Neuron (in vitro differentiated cells): ENCODE results near the gene FOXP1.

ENCODE experiments used
- H2AFZ ChIP-seq: one replicate; pipeline ENCODE4 v1.6.1; 2013; ENCODE audit warnings: low read depth, mild to moderate bottlenecking, inconsistent platforms, low read length, moderate library complexity
- H3K27me3 ChIP-seq: one replicate; pipeline ENCODE4 v1.6.1; 2013; ENCODE audit warnings: low read length; ENCODE audit not compliant: insufficient read depth
- H3K36me3 ChIP-seq: one replicate; pipeline ENCODE4 v1.6.1; 2013; ENCODE audit warnings: low read length; ENCODE audit not compliant: insufficient read depth
- H3K4me1 ChIP-seq: one replicate; pipeline ENCODE4 v1.6.1; 2013; ENCODE audit warnings: low read length; ENCODE audit not compliant: insufficient read depth
- H3K4me3 ChIP-seq: 2 replicates; pipeline ENCODE4 v1.5.1; 2013; ENCODE audit warnings: mild to moderate bottlenecking, low read length, moderate library complexity
- H3K9me3 ChIP-seq: one replicate; pipeline ENCODE4 v1.6.1; 2013; ENCODE audit warnings: low read length

The FOXP1 gene

DNA sequence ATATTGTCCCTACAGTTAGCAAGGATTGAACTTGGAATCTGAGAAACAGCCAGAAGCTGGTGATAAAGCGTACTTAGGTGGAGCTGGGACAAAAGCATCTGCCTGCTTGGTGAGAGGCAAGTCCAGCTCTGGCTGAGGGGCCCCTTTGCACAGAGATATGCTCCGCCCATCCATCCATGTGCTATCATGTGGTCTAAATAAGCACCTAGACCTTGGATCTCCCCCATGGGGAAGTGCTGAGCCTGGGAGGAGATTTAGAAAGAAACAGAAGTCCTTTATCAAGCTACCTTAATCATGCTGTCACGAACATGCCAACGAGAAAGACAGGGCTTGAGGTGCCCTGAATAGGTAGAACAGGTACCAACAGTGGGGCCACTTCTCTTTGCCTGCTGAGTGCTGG, 369.5 kb downstream of the FOXP1 start:
- Histone ChIP-seq H2AFZ (no peak overlapping the region), H3K27me3 (no peaks in the 10 kb centered on the region), H3K36me3 (no peaks in the 10 kb centered on the region), H3K4me3 (no peak overlapping the region), H3K9me3 (no peaks in the 10 kb centered on the region), H3K4me1 (peaks cover 3% of the 10 kb centered on the region)

DNA sequence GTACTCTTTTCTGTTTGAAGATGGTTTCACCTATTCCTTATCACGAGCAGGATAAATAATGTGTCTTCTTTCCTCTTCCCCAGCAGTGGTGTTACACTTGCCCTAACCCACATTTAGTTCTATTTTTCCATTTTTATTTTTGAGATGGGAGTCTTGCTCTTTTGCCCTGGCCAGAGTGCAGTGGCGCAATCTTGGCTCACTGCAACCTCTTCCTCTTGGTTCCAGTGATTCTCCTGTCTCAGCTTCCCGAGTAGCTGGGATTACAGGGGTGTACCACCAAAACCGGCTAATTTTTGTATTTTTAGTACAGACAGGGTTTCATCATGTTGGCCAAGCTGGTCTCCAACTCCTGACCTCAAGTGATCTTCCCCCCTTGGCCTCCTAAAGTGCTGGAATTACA, 372.4 kb downstream of the FOXP1 start:
- no peaks in the 10 kb centered on the region for H3K27me3 ChIP-seq
- no peaks in the 10 kb centered on the region for H3K36me3 ChIP-seq
- no peaks in the 10 kb centered on the region for H3K9me3 ChIP-seq
- H3K4me3 ChIP-seq = no peak overlapping the region
- no peak overlapping the region for H2AFZ ChIP-seq
- peaks cover 28% of the 10 kb centered on the region for H3K4me1 ChIP-seq

DNA sequence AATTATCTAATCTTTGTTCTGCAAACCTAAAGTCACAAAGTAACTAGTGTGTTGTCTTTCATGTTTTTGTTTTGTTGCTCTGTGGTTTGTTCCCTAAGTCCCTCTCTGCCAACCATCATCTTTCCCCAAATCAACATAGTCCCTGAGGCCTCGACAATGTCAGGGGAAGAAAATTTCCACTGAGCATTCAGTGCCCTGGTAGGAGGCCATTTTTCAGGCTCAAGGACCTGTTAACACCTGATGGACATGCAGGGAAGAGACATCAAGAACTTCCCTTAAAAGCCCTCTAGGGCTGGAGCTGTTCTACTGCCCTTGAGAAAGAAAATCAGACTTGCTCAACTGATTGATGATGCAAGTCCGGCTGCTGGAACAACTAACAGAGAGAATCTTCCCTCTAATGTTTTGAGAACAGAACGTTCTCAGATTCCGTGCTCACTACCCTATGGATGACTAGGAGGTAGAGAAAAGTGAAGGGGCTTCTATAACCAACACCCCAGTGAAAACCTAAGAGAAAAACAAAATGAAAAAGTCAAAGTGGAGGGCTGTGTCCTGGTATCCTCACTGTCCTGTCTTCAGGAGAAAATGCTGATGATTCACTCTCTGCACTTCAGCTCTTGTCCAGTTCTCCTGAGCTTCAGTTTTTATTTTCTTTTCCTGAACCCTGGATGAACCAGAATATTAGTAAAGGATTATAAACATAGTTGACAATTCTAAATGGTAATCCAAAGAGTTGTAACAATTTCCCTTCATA, 373.1 kb downstream of the FOXP1 start:
- H3K36me3 ChIP-seq = no peaks in the 10 kb centered on the region
- H3K4me1 ChIP-seq = peaks cover 28% of the 10 kb centered on the region
- no peak overlapping the region for H3K4me3 ChIP-seq
- no peaks in the 10 kb centered on the region for H3K9me3 ChIP-seq
- no peak overlapping the region for H2AFZ ChIP-seq
- no peaks in the 10 kb centered on the region for H3K27me3 ChIP-seq

DNA sequence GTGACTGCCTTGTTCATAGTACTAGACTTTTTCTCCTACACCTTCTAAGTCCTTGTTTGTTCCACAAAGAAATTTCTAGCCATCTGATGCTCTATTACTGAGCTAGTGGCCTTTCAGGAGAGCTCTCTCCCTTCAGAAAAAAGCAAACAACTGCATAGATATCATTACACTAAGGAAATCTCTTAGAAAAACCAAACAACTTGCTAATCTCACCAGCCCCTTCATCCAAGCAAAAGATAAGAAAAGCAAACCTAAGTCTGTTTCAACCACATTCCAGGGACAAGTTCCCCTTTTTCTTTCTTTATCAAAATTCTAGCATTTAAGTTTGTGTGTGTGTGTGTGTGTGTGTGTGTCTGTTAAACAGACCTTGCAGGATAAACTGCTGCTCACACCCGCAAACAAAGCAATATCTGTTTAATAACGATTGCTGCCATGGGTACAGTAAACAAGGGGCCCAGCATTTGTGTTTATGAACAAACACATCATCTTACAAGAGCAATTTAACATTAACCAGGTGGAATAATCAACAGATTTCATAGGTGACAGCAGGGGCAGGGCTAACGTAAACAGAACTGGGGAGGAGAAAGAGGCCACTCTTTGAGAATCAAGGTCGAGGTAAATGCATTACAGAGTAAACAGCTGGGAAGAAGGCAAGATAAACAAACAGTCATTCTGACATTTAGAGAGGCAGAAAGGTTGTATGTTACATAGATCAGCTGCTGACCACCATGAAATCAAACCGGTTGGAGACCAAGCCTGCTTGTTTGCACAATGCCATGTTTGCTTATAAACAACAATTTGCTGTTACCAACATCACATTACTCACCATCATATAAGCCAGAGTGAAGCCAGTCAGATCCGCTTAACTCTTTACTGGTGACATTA, 375.1 kb downstream of the FOXP1 start:
- Histone ChIP-seq H3K9me3 (no peaks in the 10 kb centered on the region), H3K4me3 (no peak overlapping the region), H2AFZ (no peak overlapping the region), H3K27me3 (no peaks in the 10 kb centered on the region), H3K4me1 (peaks cover 31% of the 10 kb centered on the region), H3K36me3 (no peaks in the 10 kb centered on the region)

DNA sequence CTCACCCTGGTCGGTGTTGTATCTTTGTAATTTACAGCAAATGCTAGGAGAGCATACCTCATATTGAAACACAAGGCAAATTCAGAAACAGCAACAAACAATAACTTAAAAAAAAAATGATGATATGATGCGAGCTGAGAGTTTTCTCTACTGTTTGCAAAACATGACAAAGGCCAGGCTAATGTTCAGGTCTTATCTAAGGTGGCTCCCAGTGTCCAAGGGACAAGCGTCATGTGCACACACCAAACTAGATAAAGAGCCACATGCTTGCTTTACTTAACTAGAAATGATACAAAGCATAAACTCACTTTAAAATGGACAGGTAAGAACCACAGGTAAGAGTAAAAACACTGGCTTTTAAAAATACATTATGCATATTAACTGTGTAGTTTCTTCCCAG, 375.9 kb downstream of the FOXP1 start:
- Histone ChIP-seq H3K9me3 (no peaks in the 10 kb centered on the region), H3K4me1 (peaks cover 35% of the 10 kb centered on the region), H3K36me3 (no peaks in the 10 kb centered on the region), H3K4me3 (no peak overlapping the region), H2AFZ (no peak overlapping the region), H3K27me3 (no peaks in the 10 kb centered on the region)

DNA sequence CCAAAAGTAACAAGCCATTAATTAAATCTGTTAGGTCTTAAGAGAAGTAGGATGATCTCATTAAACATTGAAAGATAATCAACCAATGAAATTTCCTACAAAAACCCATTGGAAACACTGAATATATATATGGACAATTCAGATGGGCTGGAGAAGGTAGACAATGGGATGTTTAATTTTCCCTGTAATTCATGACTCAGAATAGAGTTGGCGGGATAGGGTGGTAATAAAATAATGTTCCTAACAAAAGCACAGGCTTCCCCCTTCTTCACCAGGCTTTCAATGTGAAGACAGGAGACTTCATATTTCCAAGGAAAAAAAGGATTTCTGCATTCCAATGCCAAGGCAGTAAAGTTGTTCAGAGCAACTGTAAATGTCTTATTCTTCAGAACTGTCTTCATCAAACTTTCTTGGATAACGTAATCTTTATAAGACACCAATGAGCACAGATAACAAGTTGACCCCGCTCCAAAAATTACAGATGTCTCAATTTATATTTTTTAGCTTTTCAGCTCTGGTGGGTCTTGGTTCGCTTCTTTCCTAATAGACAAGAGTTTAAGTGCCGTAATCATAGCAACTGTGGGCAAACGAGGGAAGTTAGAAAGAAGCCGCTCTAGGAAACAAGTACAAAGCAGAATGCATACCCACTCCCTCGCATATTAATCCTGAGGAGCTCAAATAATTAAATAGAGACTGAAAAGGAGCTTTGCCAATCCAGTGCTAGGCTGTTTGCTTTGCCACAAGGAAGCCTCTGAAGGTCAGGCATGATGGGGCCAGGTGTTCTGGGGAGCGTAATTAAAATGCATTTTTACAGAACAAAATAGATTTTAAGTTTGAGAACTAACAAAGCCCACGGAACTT, 377.0 kb downstream of the FOXP1 start:
- Histone ChIP-seq H3K9me3 (no peaks in the 10 kb centered on the region), H3K4me3 (no peak overlapping the region), H3K27me3 (no peaks in the 10 kb centered on the region), H3K36me3 (no peaks in the 10 kb centered on the region), H3K4me1 (peaks cover 35% of the 10 kb centered on the region), H2AFZ (no peak overlapping the region)

DNA sequence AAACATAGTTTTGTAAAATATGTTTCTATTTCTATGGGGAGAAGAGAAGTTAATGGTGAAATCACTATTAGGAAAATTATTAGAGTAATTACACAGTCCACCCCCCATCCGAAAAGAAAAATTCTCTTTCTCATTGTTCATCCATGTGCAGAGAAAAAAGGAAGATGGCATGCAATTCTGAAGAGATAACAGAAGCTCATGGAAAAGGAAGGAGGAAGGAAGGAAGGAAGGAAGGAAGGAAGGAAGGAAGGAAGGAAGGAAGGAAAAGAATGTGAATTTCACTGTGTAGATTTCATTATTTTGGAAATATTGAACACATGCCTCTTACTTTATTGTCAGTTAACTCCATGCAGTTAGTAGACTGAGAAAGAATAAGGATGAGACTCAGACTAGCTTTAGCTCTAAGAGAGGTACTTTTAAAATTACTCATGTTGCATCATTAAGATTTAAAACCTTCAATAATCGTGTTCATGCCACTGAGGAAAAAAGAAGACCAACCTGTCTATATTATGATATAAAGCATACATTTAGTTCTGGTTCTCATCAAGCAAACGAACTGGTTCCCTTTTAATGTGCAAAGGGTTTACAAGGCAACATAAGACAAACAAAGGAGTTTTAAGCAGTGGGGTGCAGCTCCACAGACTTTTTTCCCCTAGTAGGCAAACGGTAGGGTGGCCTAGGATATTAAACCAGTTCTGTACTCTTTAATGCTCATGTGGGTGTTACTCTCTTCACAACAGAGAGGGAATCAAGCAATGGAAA, 379.6 kb downstream of the FOXP1 start:
- H3K9me3 ChIP-seq = no peaks in the 10 kb centered on the region
- H3K27me3 ChIP-seq = no peaks in the 10 kb centered on the region
- H3K36me3 ChIP-seq = no peaks in the 10 kb centered on the region
- H3K4me1 ChIP-seq = peaks cover 32% of the 10 kb centered on the region
- no peak overlapping the region for H3K4me3 ChIP-seq
- H2AFZ ChIP-seq = no peak overlapping the region

DNA sequence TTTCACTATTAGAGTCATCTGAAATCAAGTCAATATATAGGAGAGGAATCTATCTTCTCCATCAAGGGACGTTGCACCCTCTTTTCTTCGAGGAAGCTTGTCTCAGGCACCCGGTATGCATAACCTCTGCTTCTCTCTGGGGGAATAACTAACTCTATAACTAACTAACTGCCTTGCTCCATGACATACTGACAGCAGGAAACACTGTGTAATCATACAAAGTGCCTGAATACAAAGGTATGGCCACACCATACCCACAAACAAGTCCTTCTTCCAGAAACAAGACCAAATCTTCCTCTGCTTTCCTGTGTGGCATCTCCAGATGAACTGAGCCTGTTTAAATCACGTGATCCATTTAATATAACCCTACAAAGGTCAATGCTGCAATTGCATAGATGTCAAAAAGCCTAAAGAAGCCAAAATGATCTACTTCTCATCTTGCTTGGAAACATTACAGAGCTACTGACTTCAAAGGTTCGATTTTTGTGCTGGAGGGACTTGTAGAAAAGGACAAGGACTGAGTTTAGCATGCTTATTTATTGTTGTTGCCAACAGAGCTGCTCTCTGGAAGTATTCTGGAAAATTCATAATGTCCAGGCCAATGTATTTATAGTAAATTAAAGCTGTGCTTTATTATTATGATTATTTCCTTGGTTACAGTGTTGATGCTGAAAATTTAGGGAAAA, 380.5 kb downstream of the FOXP1 start:
- Histone ChIP-seq H3K27me3 (no peaks in the 10 kb centered on the region), H2AFZ (no peak overlapping the region), H3K9me3 (no peaks in the 10 kb centered on the region), H3K4me1 (peaks cover 24% of the 10 kb centered on the region), H3K4me3 (no peak overlapping the region), H3K36me3 (no peaks in the 10 kb centered on the region)

DNA sequence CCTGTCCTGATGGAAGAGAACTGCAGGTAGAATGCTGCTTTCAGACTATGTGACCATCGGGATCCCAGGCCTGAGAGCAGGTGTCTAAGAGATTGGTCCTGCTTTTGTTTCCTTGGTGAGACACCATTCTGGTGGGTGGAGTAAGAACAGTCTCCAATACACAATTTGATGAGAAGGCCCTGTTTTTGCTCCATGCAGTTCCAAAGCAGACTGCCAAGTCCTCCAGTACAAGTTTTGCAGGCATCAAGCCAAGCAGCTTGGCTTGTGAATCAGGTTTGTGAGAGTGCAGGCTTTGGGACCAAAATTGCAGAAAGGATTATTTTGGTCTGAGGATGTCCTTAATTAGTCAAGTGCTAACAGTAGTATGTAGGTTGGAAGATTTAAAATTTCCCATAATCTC, 381.6 kb downstream of the FOXP1 start:
- H3K36me3 ChIP-seq = no peaks in the 10 kb centered on the region
- no peak overlapping the region for H2AFZ ChIP-seq
- no peaks in the 10 kb centered on the region for H3K27me3 ChIP-seq
- no peaks in the 10 kb centered on the region for H3K9me3 ChIP-seq
- no peak overlapping the region for H3K4me3 ChIP-seq
- peaks cover 15% of the 10 kb centered on the region for H3K4me1 ChIP-seq

DNA sequence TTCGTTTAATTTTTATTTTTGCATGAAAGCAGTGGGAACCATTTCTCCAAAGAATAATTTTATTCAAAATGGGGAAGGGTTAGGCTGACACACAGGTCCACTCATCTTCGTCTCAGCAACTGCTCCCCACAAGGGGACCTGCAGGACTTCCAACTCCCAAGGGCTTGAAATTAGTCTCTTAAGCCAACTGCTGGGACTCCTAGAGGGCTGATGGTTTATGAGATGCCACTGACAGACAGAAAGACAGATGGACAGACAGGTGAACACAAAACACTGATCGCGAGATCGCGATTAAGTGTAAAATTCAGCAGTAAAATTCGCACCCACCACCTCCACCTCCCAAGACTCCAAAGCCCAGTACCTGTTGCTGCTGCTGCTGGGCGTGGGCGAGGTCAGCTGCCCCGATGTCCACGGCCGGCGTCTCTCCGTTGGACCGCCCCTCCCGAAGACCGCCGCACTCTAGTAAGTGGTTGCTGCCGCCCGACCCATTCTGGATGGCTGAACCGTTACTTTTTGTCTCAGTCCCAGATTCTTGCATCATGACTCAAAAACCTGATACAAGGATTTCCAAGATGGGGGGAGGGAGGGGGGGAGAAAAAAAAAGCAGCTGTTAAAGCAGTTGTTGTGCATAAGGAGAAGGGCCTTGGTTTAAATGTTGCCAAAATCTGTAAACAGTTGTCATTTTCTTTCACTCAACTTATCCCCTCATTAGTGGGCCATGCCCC, 385.5 kb downstream of the FOXP1 start:
- Histone ChIP-seq H3K27me3 (no peaks in the 10 kb centered on the region), H3K4me1 (peaks cover 4% of the 10 kb centered on the region), H3K36me3 (no peaks in the 10 kb centered on the region), H2AFZ (no peak overlapping the region), H3K9me3 (no peaks in the 10 kb centered on the region), H3K4me3 (no peak overlapping the region)

DNA sequence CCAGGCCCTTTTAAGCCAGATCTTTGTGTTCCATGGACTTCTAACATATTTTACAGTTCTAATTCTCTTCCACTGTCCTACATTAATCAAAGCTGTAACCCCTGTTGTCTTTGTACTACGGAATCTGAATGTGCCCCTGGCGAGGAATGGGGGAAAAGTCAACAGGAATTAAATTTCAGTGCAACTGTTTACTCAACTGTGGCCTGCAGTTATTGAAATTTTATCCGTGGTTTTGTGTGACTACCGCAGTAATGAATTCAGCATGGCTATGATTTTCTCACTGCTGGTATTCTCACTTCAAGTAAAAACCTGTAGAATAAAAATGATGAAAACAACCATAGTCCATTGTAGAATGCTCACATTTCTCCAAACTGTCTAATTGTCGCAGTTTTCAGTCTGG, 388.0 kb downstream of the FOXP1 start:
- no peaks in the 10 kb centered on the region for H3K36me3 ChIP-seq
- H3K4me3 ChIP-seq = no peak overlapping the region
- H3K27me3 ChIP-seq = no peaks in the 10 kb centered on the region
- H3K9me3 ChIP-seq = no peaks in the 10 kb centered on the region
- H2AFZ ChIP-seq = no peak overlapping the region
- no peaks in the 10 kb centered on the region for H3K4me1 ChIP-seq
